Osteocyte (in vitro differentiated cells): ENCODE measurements around the gene SNX19. TPM values are rescaled to one million over a fixed set of nuclear protein-coding genes. Genes with fewer than 3 reads are reported as not detected.

ENCODE experiments used
- DNase-seq: peaks from one replicate; pipeline ENCODE4 v3.0.0; 2021; ENCODE audit warnings: mixed read lengths; ENCODE audit not compliant: unreplicated experiment; ENCODE audit errors: extremely low spot score
- H3K27ac Mint-ChIP-seq: one replicate; pipeline ENCODE4 v1.8.0; 2021; ENCODE audit warnings: mild to moderate bottlenecking, mixed read lengths; ENCODE audit not compliant: unreplicated experiment
- H3K27me3 Mint-ChIP-seq: one replicate; pipeline ENCODE4 v1.8.0; 2021; ENCODE audit warnings: mixed read lengths; ENCODE audit not compliant: unreplicated experiment
- H3K36me3 Mint-ChIP-seq: one replicate; pipeline ENCODE4 v1.8.0; 2021; ENCODE audit warnings: mixed read lengths; ENCODE audit not compliant: unreplicated experiment
- H3K4me1 Mint-ChIP-seq: one replicate; pipeline ENCODE4 v1.8.0; 2021; ENCODE audit warnings: mixed read lengths; ENCODE audit not compliant: unreplicated experiment
- H3K4me3 Mint-ChIP-seq: one replicate; pipeline ENCODE4 v1.8.0; 2021; ENCODE audit warnings: mild to moderate bottlenecking, moderate library complexity, mixed read lengths; ENCODE audit not compliant: unreplicated experiment
- H3K9me3 Mint-ChIP-seq: one replicate; pipeline ENCODE4 v1.8.0; 2021; ENCODE audit warnings: mixed read lengths; ENCODE audit not compliant: unreplicated experiment
- CTCF ChIP-seq: fragments of 200-600 bp; sonication (generic); IDR thresholded peaks from 2 replicates; pipeline ENCODE4 v1.5.0; 2021; ENCODE audit warnings: antibody characterized with exemption, mild to moderate bottlenecking, moderate library complexity
- total RNA-seq: library from RNA; stranded (reverse); gene quantifications from 2 replicates; pipeline ENCODE4 v1.2.1, GENCODE V29; 2021

Gene SNX19
- total RNA-seq, 1 donor from 2014 or later: 68.4 TPM

- TF ChIP-seq CTCF: no peak
- Mint-ChIP-seq H3K4me3 (no peak overlapping the region), H3K36me3 (peaks cover 75% of the 10 kb centered on the region), H3K9me3 (no peaks in the 10 kb centered on the region), H3K27ac (no peak overlapping the region), H3K4me1 (peaks cover 30% of the 10 kb centered on the region), H3K27me3 (no peaks in the 10 kb centered on the region)
- no peak for DNase-seq
These were observed 36.4 kb downstream of the SNX19 start for GRCh38 chr11:130879836-130880235.

- Mint-ChIP-seq H3K9me3 (no peaks in the 10 kb centered on the region), H3K27me3 (no peaks in the 10 kb centered on the region), H3K36me3 (peaks cover 58% of the 10 kb centered on the region), H3K4me1 (peaks cover 15% of the 10 kb centered on the region), H3K27ac (no peak overlapping the region), H3K4me3 (no peak overlapping the region)
- TF ChIP-seq CTCF: no peak
- no peak for DNase-seq
These were observed 39.1 kb downstream of the SNX19 start for GRCh38 chr11:130876931-130877915.

GRCh38 chr11:130876100-130876499, 40.2 kb downstream of the SNX19 start:
- Mint-ChIP-seq H3K9me3 (no peaks in the 10 kb centered on the region), H3K4me3 (no peak overlapping the region), H3K4me1 (peaks cover 8% of the 10 kb centered on the region), H3K27me3 (no peaks in the 10 kb centered on the region), H3K27ac (no peak overlapping the region), H3K36me3 (peaks cover 51% of the 10 kb centered on the region)
- no peak for DNase-seq
- TF ChIP-seq CTCF: no peak

- Mint-ChIP-seq H3K27ac (no peak overlapping the region), H3K36me3 (peaks cover 47% of the 10 kb centered on the region)
These were observed 41.2 kb downstream of the SNX19 start for GRCh38 chr11:130874955-130875531.

More at GRCh38 chr11:130874955-130875531, 41.2 kb downstream of the SNX19 start:
- DNase-seq: no peak
- no peak for TF ChIP-seq CTCF
- Mint-ChIP-seq H3K9me3 (no peaks in the 10 kb centered on the region), H3K4me3 (no peak overlapping the region), H3K4me1 (peaks cover 8% of the 10 kb centered on the region), H3K27me3 (no peaks in the 10 kb centered on the region)
